Astrocyte (in vitro differentiated cells and primary cell): Measurements from ENCODE around the gene MET. TPM values are rescaled to one million over a fixed set of nuclear protein-coding genes. Genes with fewer than 3 reads are reported as not detected.

Experiments used
- DNase-seq: peaks from one replicate; pipeline ENCODE4 v3.0.0-alpha.2; 2010; ENCODE audit warnings: low read depth
- FAIRE-seq: peaks from 2 replicates; lab custom pipeline; 2011; peaks lifted over from hg19 to GRCh38; lab: Jason Lieb, UNC
- H2AFZ ChIP-seq: 2 replicates; pipeline ENCODE4 v1.6.0; 2012; ENCODE audit warnings: low read depth, low read length, inconsistent platforms
- H3K27ac ChIP-seq: 2 replicates; pipeline ENCODE4 v1.5.1; 2011; ENCODE audit warnings: low read depth, low read length, inconsistent platforms
- H3K27me3 ChIP-seq: 2 replicates; pipeline ENCODE4 v1.6.0; 2011; ENCODE audit warnings: low read length, inconsistent platforms; ENCODE audit not compliant: insufficient read depth
- H3K36me3 ChIP-seq: 2 replicates; pipeline ENCODE4 v1.5.1; 2011; ENCODE audit warnings: low read length, inconsistent platforms; ENCODE audit not compliant: insufficient read depth
- H3K4me1 ChIP-seq: 2 replicates; pipeline ENCODE4 v1.5.1; 2011; ENCODE audit warnings: low read length, inconsistent platforms; ENCODE audit not compliant: insufficient read depth
- H3K4me2 ChIP-seq: 2 replicates; pipeline ENCODE4 v1.6.0; 2012; ENCODE audit warnings: low read length, inconsistent platforms
- H3K4me3 ChIP-seq: 2 replicates; pipeline ENCODE4 v1.5.1; 2011; ENCODE audit warnings: low read depth, mild to moderate bottlenecking, low read length, inconsistent platforms; ENCODE audit not compliant: insufficient read depth
- H3K79me2 ChIP-seq: 2 replicates; pipeline ENCODE4 v1.6.0; 2012; ENCODE audit warnings: mild to moderate bottlenecking, low read length, inconsistent platforms; ENCODE audit not compliant: insufficient read depth
- H3K9ac ChIP-seq: 2 replicates; pipeline ENCODE4 v1.6.0; 2012; ENCODE audit warnings: mild to moderate bottlenecking, low read length, inconsistent platforms
- H3K9me3 ChIP-seq: 2 replicates; pipeline ENCODE4 v1.5.1; 2012; ENCODE audit warnings: low read depth, mild to moderate bottlenecking, low read length, inconsistent platforms; ENCODE audit not compliant: insufficient read depth
- H4K20me1 ChIP-seq: 2 replicates; pipeline ENCODE4 v1.6.0; 2012; ENCODE audit warnings: low read length, inconsistent platforms; ENCODE audit not compliant: insufficient read depth
- H3K27ac Mint-ChIP-seq: one replicate; pipeline ENCODE4 v1.8.0; 2021; ENCODE audit warnings: mild to moderate bottlenecking, mixed read lengths; ENCODE audit not compliant: unreplicated experiment
- H3K27me3 Mint-ChIP-seq: one replicate; pipeline ENCODE4 v1.8.0; 2021; ENCODE audit warnings: low read depth, mixed read lengths; ENCODE audit not compliant: unreplicated experiment
- H3K36me3 Mint-ChIP-seq: one replicate; pipeline ENCODE4 v1.8.0; 2021; ENCODE audit warnings: low read depth, mixed read lengths; ENCODE audit not compliant: unreplicated experiment
- H3K4me1 Mint-ChIP-seq: one replicate; pipeline ENCODE4 v1.8.0; 2021; ENCODE audit warnings: low read depth, mixed read lengths; ENCODE audit not compliant: unreplicated experiment
- H3K4me3 Mint-ChIP-seq: one replicate; pipeline ENCODE4 v1.8.0; 2021; ENCODE audit warnings: mild to moderate bottlenecking, moderate library complexity, mixed read lengths; ENCODE audit not compliant: unreplicated experiment
- H3K9me3 Mint-ChIP-seq: one replicate; pipeline ENCODE4 v1.8.0; 2021; ENCODE audit warnings: mild to moderate bottlenecking, mixed read lengths; ENCODE audit not compliant: unreplicated experiment
- CTCF ChIP-seq: IDR thresholded peaks from 2 replicates; pipeline ENCODE4 v1.5.1; 2011; ENCODE audit warnings: low read depth, mild to moderate bottlenecking, inconsistent platforms, low read length, moderate library complexity; ENCODE audit not compliant: insufficient read depth
- EZH2 ChIP-seq: IDR thresholded peaks from 2 replicates; pipeline ENCODE4 v1.6.1; 2012; ENCODE audit warnings: mild to moderate bottlenecking, low read length, inconsistent platforms; ENCODE audit not compliant: insufficient read depth
- total RNA-seq: library from RNA; stranded (reverse); gene quantifications from 2 replicates; pipeline ENCODE4 v1.2.1, GENCODE V29; 2021

MET gene
- total RNA-seq, 1 donor from 2014 or later: 8.2 TPM

GRCh38 chr7:116663744-116664143, 8.3 kb upstream of the MET start:
- H4K20me1 ChIP-seq: no peaks in the 10 kb centered on the region
- no peak overlapping the region for H3K4me3 ChIP-seq
- no peaks in the 10 kb centered on the region for H3K9me3 ChIP-seq
- no peaks in the 10 kb centered on the region for H3K4me1 Mint-ChIP-seq
- no peak overlapping the region for H3K4me2 ChIP-seq
- no peak for FAIRE-seq
- H2AFZ ChIP-seq: no peak overlapping the region
- no peak for DNase-seq
- H3K79me2 ChIP-seq: no peaks in the 10 kb centered on the region
- no peak overlapping the region for H3K9ac ChIP-seq
- H3K27ac Mint-ChIP-seq: no peak overlapping the region
- H3K36me3 Mint-ChIP-seq: no peaks in the 10 kb centered on the region
- TF ChIP-seq EZH2 (no peak), CTCF (no peak)
- H3K27me3 Mint-ChIP-seq: peaks cover 5% of the 10 kb centered on the region
- H3K27ac ChIP-seq: no peak overlapping the region
- H3K36me3 ChIP-seq: no peaks in the 10 kb centered on the region
- H3K9me3 Mint-ChIP-seq: peaks cover 4% of the 10 kb centered on the region
- no peaks in the 10 kb centered on the region for H3K27me3 ChIP-seq
- no peak overlapping the region for H3K4me3 Mint-ChIP-seq
- no peaks in the 10 kb centered on the region for H3K4me1 ChIP-seq

GRCh38 chr7:116665332-116665996, 6.5 kb upstream of the MET start:
- H3K27ac Mint-ChIP-seq: no peak overlapping the region
- peaks cover 14% of the 10 kb centered on the region for H3K27me3 Mint-ChIP-seq
- FAIRE-seq: no peak

More at GRCh38 chr7:116665332-116665996, 6.5 kb upstream of the MET start:
- H3K27ac ChIP-seq: no peak overlapping the region
- H3K36me3 Mint-ChIP-seq: no peaks in the 10 kb centered on the region
- H3K9me3 Mint-ChIP-seq: peaks cover 2% of the 10 kb centered on the region
- no peak overlapping the region for H3K4me3 Mint-ChIP-seq
- H3K4me2 ChIP-seq: no peak overlapping the region
- no peaks in the 10 kb centered on the region for H3K27me3 ChIP-seq
- H3K79me2 ChIP-seq: no peaks in the 10 kb centered on the region
- no peak overlapping the region for H3K9ac ChIP-seq
- H3K4me3 ChIP-seq: no peak overlapping the region
- H2AFZ ChIP-seq: no peak overlapping the region
- H3K4me1 Mint-ChIP-seq: no peaks in the 10 kb centered on the region
- TF ChIP-seq EZH2 (no peak), CTCF (no peak)
- H4K20me1 ChIP-seq: no peaks in the 10 kb centered on the region
- no peaks in the 10 kb centered on the region for H3K4me1 ChIP-seq
- DNase-seq: peak; percentile 4
- H3K9me3 ChIP-seq: no peaks in the 10 kb centered on the region
- H3K36me3 ChIP-seq: no peaks in the 10 kb centered on the region
